Measurements from ENCODE around the gene KLHL17. TPM values are rescaled to one million over a fixed set of nuclear protein-coding genes. Genes with fewer than 3 reads are reported as not detected.

KLHL17 gene
- total and polyA plus RNA-seq, 10 of the 15 experiments (the other 5 are each of a cell fraction or from before 2014, with no cell fraction given) = 0.03 to 30.6 (median 5.3) TPM

GRCh38 chr1:963301-963651 is 2.9 kb downstream of the KLHL17 start:
- H3K27me3 ChIP-seq (replicated peaks in 1 of 2; ENCODE audit: control insufficient read depth in 2 of 2, insufficient read depth in 2 of 2, low read length in 1 of 2) = no peaks in the 10 kb centered on the region
- no peak overlapping the region for H3K4me2 ChIP-seq (ENCODE audit: control insufficient read depth, insufficient read depth)
- TF ChIP-seq NFIC (IDR thresholded peaks at IDR 0.05; ENCODE audit: low read depth, low read length) (no peak), HDAC2 (IDR thresholded peaks at IDR 0.05) (no peak), MEF2B (IDR thresholded peaks at IDR 0.05; ENCODE audit: partially characterized antibody, poor library complexity, severe bottlenecking) (no peak), RELB (IDR thresholded peaks at IDR 0.05; ENCODE audit: low read depth) (no peak), BCL11A (IDR thresholded peaks at IDR 0.05; ENCODE audit: low read depth, low read length) (no peak), ZNF687 (IDR thresholded peaks at IDR 0.05) (no peak), CHD1 (IDR thresholded peaks at IDR 0.05; ENCODE audit: low read depth, low read length) (no peak), CEBPZ (IDR thresholded peaks at IDR 0.05; ENCODE audit: low read depth, low read length) (no peak)
- peaks cover 15% of the 10 kb centered on the region for H3K4me1 ChIP-seq (ENCODE audit: control insufficient read depth, insufficient read depth, low read length)
- in situ Hi-C loops (cut with MboI) (no loop called here), intact Hi-C loops (cut with micrococcal nuclease; ENCODE audit: unreplicated experiment) (no loop called here)
- peaks cover 8% of the 10 kb centered on the region for H3K79me2 ChIP-seq (ENCODE audit: control insufficient read depth, insufficient read depth, low read length)
- no peak for DNase-seq (ENCODE audit: low read depth, low spot score)
- no peak overlapping the region for H2AFZ ChIP-seq (ENCODE audit: control insufficient read depth, low read depth, low read length)
- no peaks in the 10 kb centered on the region for H3K9me3 ChIP-seq (replicated peaks; ENCODE audit: control insufficient read depth, insufficient read depth, low read length)
- no peaks in the 10 kb centered on the region for H4K20me1 ChIP-seq (ENCODE audit: control insufficient read depth, insufficient read depth)
- H3K9ac ChIP-seq (ENCODE audit: control insufficient read depth, insufficient read depth, low read length) = no peak overlapping the region
- ATAC-seq = no peak
- ChIA-PET CTCF (no interaction called here), SMC1A (ENCODE audit: uncharacterized antibody, unreplicated experiment) (no interaction called here), RAD21 (ENCODE audit: unreplicated experiment) (no interaction called here), POLR2A (no interaction called here)
- no peak overlapping the region for H3K4me3 ChIP-seq
- no peak for FAIRE-seq
- no peaks in the 10 kb centered on the region; a peak in 1 of 4 replicates for H3K36me3 ChIP-seq (ENCODE audit: control insufficient read depth in 2 of 2, insufficient read depth in 2 of 2, low read length in 1 of 2)
- 94% methylated on average over 16 of the region's 16 CpGs for WGBS (ENCODE audit: insufficient coverage, insufficient replicate concordance, low lambda C conversion rate, missing lambda C conversion rate)
- H3K27ac ChIP-seq (ENCODE audit: control insufficient read depth, insufficient read depth) = no peak overlapping the region
- BruUV-seq (replicated peaks) = no TSS peak
